ENCODE results near the gene TVP23C. TPM values are rescaled to one million over a fixed set of nuclear protein-coding genes. Genes with fewer than 3 reads are reported as not detected.

The TVP23C gene
- total RNA-seq, 1 experiment from 2014 or later, result 16.9 TPM

DNA sequence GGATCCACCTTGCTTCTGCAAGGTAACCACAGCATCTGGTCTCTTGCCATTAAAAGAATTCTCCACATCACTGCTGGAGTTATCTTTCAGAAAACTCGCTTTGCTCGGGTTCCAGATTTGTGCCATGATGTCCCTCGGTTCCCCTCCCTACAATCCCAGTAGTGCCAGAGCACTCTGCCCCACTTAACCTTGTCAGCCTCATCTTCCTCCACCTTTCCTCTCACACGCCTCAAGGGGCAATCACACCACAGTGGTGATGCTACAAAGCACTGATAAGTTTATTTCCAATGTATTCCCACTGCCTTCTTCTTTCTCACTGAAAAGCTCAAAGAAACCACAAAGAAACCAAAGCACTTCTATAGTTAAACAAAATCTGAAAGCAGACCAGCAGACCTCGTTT lies 84.4 kb downstream of the TVP23C start:
- H3K9me3 Mint-ChIP-seq, result no peaks in the 10 kb centered on the region
- DNase-seq, result no peak
- no peak overlapping the region for H4K91ac ChIP-seq (ENCODE audit: insufficient read length, low read depth, low read length)
- no peaks in the 10 kb centered on the region for H3K9me3 ChIP-seq (ENCODE audit: control insufficient read depth, low read depth, low read length)
- H2BK5ac ChIP-seq (ENCODE audit: insufficient read length, low read length), result no peak overlapping the region
- H3K79me2 ChIP-seq (ENCODE audit: insufficient read depth, low read length), result no peaks in the 10 kb centered on the region
- no peaks in the 10 kb centered on the region for H3K27me3 Mint-ChIP-seq (ENCODE audit: low read depth)
- H3K4ac ChIP-seq (ENCODE audit: low read depth, low read length), result no peak overlapping the region
- H3K18ac ChIP-seq (ENCODE audit: insufficient read length, low read depth, low read length), result no peak overlapping the region
- H3K27me3 ChIP-seq (ENCODE audit: insufficient read depth, low read length), result no peaks in the 10 kb centered on the region
- no peak overlapping the region for H2BK15ac ChIP-seq (ENCODE audit: low read depth, low read length)
- no peak overlapping the region for H3K9ac ChIP-seq (ENCODE audit: extremely low read depth, insufficient read length, low read length)
- no peak overlapping the region for H2BK12ac ChIP-seq (ENCODE audit: insufficient read length, low read depth, low read length)
- H3K4me2 ChIP-seq (ENCODE audit: insufficient read depth, insufficient read length, low read length), result no peak overlapping the region
- no peaks in the 10 kb centered on the region for H3K4me1 ChIP-seq (ENCODE audit: insufficient read depth, low read length)
- H3K56ac ChIP-seq (ENCODE audit: insufficient read length, low read depth, low read length), result no peak overlapping the region
- no CpG with 5 or more reads among the region's 5 CpGs for WGBS (ENCODE audit: extremely low coverage, insufficient read length, low lambda C conversion rate)
- H3K23me2 ChIP-seq (ENCODE audit: insufficient read length, low read depth, low read length, poor library complexity, severe bottlenecking), result no peaks in the 10 kb centered on the region
- peaks cover 4 to 11% (median 8%) of the 10 kb centered on the region in 3 experiments; a peak in 6 of 7 replicates for H3K36me3 Mint-ChIP-seq (ENCODE audit: insufficient read depth in 1 of 3, low read depth in 3 of 3)
- no peak overlapping the region for H2AK5ac ChIP-seq (ENCODE audit: insufficient read length, low read length)
- no peaks in the 10 kb centered on the region; a peak in 1 of 4 replicates for H3K4me1 Mint-ChIP-seq
- no peak overlapping the region for H2AFZ ChIP-seq (ENCODE audit: low read length)
- H2BK120ac ChIP-seq (ENCODE audit: low read depth, low read length, poor library complexity, severe bottlenecking), result no peak overlapping the region
- no peak overlapping the region for H3K27ac ChIP-seq (ENCODE audit: insufficient read length, low read depth, low read length)
- TF ChIP-seq, protein P1, sequence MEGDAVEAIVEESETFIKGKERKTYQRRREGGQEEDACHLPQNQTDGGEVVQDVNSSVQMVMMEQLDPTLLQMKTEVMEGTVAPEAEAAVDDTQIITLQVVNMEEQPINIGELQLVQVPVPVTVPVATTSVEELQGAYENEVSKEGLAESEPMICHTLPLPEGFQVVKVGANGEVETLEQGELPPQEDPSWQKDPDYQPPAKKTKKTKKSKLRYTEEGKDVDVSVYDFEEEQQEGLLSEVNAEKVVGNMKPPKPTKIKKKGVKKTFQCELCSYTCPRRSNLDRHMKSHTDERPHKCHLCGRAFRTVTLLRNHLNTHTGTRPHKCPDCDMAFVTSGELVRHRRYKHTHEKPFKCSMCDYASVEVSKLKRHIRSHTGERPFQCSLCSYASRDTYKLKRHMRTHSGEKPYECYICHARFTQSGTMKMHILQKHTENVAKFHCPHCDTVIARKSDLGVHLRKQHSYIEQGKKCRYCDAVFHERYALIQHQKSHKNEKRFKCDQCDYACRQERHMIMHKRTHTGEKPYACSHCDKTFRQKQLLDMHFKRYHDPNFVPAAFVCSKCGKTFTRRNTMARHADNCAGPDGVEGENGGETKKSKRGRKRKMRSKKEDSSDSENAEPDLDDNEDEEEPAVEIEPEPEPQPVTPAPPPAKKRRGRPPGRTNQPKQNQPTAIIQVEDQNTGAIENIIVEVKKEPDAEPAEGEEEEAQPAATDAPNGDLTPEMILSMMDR (conservative IDR thresholded peaks at IDR 0.05), result no peak
- H3T11ph ChIP-seq (ENCODE audit: low read length), result no peak overlapping the region
- H2BK20ac ChIP-seq (ENCODE audit: low read depth, low read length, poor library complexity, severe bottlenecking), result no peak overlapping the region
- no peak overlapping the region for H4K5ac ChIP-seq (ENCODE audit: insufficient read length, low read depth, low read length)
- H4K20me1 ChIP-seq (ENCODE audit: control insufficient read depth, insufficient read depth, insufficient read length), result no peaks in the 10 kb centered on the region
- H3K14ac ChIP-seq (ENCODE audit: insufficient read depth, low read length), result no peak overlapping the region
- H3K79me1 ChIP-seq (ENCODE audit: insufficient read depth, low read depth, low read length, poor library complexity, severe bottlenecking), result no peaks in the 10 kb centered on the region
- H4K8ac ChIP-seq (replicated peaks; ENCODE audit: insufficient read length, low read depth, low read length), result no peak overlapping the region
- H3K23ac ChIP-seq (ENCODE audit: insufficient read length, low read depth, low read length), result no peak overlapping the region
- H3K4me3 Mint-ChIP-seq, result no peak overlapping the region
- peak overlapping the region in 1 of 3 experiments; percentile 29; a peak in 2 of 7 replicates for H3K27ac Mint-ChIP-seq

All from H9 (cell line).